CD4-positive, alpha-beta memory T cell (primary cell): ENCODE results near the gene LPIN3. TPM values are rescaled to one million over a fixed set of nuclear protein-coding genes. Genes with fewer than 3 reads are reported as not detected.
A peak's percentile ranks its signal among the peaks of the same experiment; 100 is the strongest.

Source experiments
- CTCF ChIA-PET: fragments of 350-600 bp; sonication (Branson Sonifier 250); formaldehyde crosslinking; loops from one replicate; lab custom pipeline; 2021; ENCODE audit warnings: inconsistent platforms; ENCODE audit not compliant: partially characterized antibody; lab: Charles Lee
- POLR2A ChIA-PET: fragments of 350-600 bp; sonication (Branson Sonifier 250); formaldehyde crosslinking; loops from one replicate; lab custom pipeline; 2021; ENCODE audit not compliant: partially characterized antibody; lab: Charles Lee
- DNase-seq, 5 donors: peaks; one replicate each; pipeline versions ENCODE4 v3.0.0 to v3.0.0-alpha.2; 2020 to 2022; ENCODE audit warnings: mixed read lengths in 1 of 5
- H3K27ac ChIP-seq: one replicate; pipeline ENCODE4 v1.7.0; 2013; ENCODE audit warnings: low read depth, low read length
- H3K27me3 ChIP-seq: 2 replicates; pipeline ENCODE4 v1.7.0; 2013; ENCODE audit warnings: mild to moderate bottlenecking, low read length, moderate library complexity; ENCODE audit not compliant: insufficient read depth
- H3K36me3 ChIP-seq: 2 replicates; pipeline ENCODE4 v1.7.0; 2013; ENCODE audit warnings: mild to moderate bottlenecking, low read length, moderate library complexity; ENCODE audit not compliant: insufficient read depth
- H3K4me1 ChIP-seq: 2 replicates; pipeline ENCODE4 v1.7.0; 2013; ENCODE audit warnings: mild to moderate bottlenecking, low read length, moderate library complexity; ENCODE audit not compliant: insufficient read depth
- H3K4me3 ChIP-seq, 2 donors: one replicate each; pipeline ENCODE4 v1.7.0; 2013; ENCODE audit warnings: low read length in 2 of 2, mild to moderate bottlenecking in 1 of 2
- H3K9me3 ChIP-seq, 2 donors: one replicate each; pipeline ENCODE4 v1.7.0; 2013; ENCODE audit warnings: low read length in 2 of 2, control low read depth in 1 of 2; ENCODE audit not compliant: control insufficient read depth in 1 of 2
- H3K27ac Mint-ChIP-seq, 7 donors: one replicate each; pipeline ENCODE4 v1.8.0; 2020 to 2021; ENCODE audit warnings: mixed read lengths in 7 of 7, mild to moderate bottlenecking in 6 of 7, inconsistent platforms in 3 of 7, moderate library complexity in 3 of 7
- H3K27me3 Mint-ChIP-seq, 2 donors: one replicate each; pipeline ENCODE4 v1.8.0; 2020 to 2021; ENCODE audit warnings: mixed read lengths in 2 of 2
- H3K36me3 Mint-ChIP-seq, 2 donors: one replicate each; pipeline ENCODE4 v1.8.0; 2020 to 2021; ENCODE audit warnings: mixed read lengths in 2 of 2, inconsistent platforms in 1 of 2, mild to moderate bottlenecking in 1 of 2
- H3K4me1 Mint-ChIP-seq, 4 donors: one replicate each; pipeline ENCODE4 v1.8.0; 2020 to 2021; ENCODE audit warnings: mixed read lengths in 4 of 4, mild to moderate bottlenecking in 1 of 4
- H3K4me3 Mint-ChIP-seq, 8 donors: one replicate each; pipeline ENCODE4 v1.8.0; 2020 to 2021; ENCODE audit warnings: mixed read lengths in 8 of 8, mild to moderate bottlenecking in 7 of 8, moderate library complexity in 6 of 8, inconsistent platforms in 3 of 8
- H3K9me3 Mint-ChIP-seq, 8 donors: one replicate each; pipeline ENCODE4 v1.8.0; 2020 to 2021; ENCODE audit warnings: mixed read lengths in 8 of 8, mild to moderate bottlenecking in 5 of 8, inconsistent platforms in 3 of 8, moderate library complexity in 1 of 8
- intact Hi-C: fragments of 100-400 bp; cut with micrococcal nuclease; formaldehyde crosslinking; loops from one replicate; pipeline ENCODE4 v1.15.1; 2023
- polyA plus RNA-seq, 2 donors: library from polyadenylated mRNA; unstranded; fragments of 300-500 nt; fragmentation: Illumina TruSeq; gene quantifications; one replicate each; pipeline ENCODE4 v1.2.3, GENCODE V29; 2021
- total RNA-seq, 2 experiments: library from RNA; stranded (reverse); gene quantifications; one replicate each; pipeline ENCODE4 v1.2.3, GENCODE V29; 2021

Gene LPIN3
- total and polyA plus RNA-seq, 4 experiments from 2014 or later: 0.11 to 0.17 TPM; not detected in 2

DNA sequence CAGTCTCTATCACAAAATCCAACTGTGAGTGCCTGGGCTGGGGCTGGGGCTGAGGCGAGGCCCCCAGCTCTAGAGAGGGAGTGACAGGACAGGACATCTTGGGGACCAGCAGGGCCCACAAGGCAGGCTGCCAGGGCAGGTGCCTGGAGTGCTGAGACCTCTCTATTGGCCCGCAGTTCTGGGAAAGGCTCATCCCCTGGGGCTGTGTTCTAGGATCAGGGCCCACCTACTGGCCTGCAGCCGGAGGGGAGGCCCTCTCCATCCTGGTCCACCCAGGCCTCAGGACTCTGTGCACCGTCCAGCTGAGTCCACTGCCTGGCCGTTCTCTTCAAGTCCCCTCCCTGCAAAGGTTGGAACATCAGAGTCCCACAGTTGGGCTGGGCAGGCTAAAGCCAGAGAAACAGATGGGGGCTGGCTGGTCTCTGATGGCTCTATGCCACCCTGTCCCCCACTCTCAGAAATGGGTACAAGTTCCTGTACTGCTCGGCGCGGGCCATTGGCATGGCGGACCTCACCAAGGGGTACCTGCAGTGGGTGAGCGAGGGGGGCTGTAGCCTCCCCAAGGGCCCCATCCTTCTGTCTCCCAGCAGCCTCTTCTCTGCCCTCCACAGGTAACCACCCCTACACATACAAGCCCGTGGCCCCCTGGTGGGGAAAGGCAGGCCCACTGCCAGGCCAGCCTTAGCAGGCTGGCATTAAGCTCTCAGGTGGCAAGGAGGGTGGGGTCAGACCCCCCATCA, 17.0 kb downstream of the LPIN3 start:
- intact Hi-C loops: no loop called here
- Mint-ChIP-seq H3K27ac (no peak overlapping the region), H3K9me3 (no peaks in the 10 kb centered on the region), H3K27me3 (no peaks in the 10 kb centered on the region), H3K36me3 (no peaks in the 10 kb centered on the region), H3K4me3 (no peak overlapping the region), H3K4me1 (no peaks in the 10 kb centered on the region)
- POLR2A ChIA-PET: no interaction called here
- CTCF ChIA-PET: no interaction called here
- Histone ChIP-seq H3K27me3 (no peaks in the 10 kb centered on the region), H3K36me3 (no peaks in the 10 kb centered on the region), H3K4me3 (no peak overlapping the region), H3K9me3 (no peaks in the 10 kb centered on the region), H3K4me1 (no peaks in the 10 kb centered on the region), H3K27ac (no peak overlapping the region)
- DNase-seq: no peak

DNA sequence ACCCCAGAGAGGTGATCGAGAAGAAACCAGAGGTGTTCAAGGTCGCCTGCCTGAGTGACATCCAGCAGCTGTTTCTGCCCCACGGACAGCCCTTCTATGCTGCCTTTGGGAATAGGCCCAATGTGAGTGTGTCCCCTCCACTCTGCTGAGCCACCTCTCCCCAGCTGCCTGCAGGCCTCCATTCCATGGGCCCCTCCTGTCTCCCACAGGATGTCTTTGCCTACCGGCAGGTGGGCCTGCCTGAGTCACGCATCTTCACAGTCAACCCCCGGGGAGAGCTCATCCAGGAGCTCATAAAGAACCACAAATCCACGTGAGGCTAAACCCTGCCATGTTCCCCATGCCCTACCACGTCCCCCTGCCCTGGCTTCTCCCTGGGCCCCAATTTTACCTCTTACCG, 17.6 kb downstream of the LPIN3 start:
- DNase-seq: no peak
- no peaks in the 10 kb centered on the region for H3K27me3 ChIP-seq
- H3K4me1 ChIP-seq: no peaks in the 10 kb centered on the region
- H3K27ac Mint-ChIP-seq: no peak overlapping the region
- H3K9me3 ChIP-seq: no peaks in the 10 kb centered on the region
- H3K36me3 ChIP-seq: no peaks in the 10 kb centered on the region
- ChIA-PET POLR2A (no interaction called here), CTCF (interaction anchor here (0.6 kb wide), 1 partner anchor 183 kb away, joined by 3 read pairs; no protein-coding TSS in a partner anchor)
- H3K4me3 Mint-ChIP-seq: no peak overlapping the region
- H3K27ac ChIP-seq: no peak overlapping the region
- no peaks in the 10 kb centered on the region for H3K36me3 Mint-ChIP-seq
- no peaks in the 10 kb centered on the region for H3K27me3 Mint-ChIP-seq
- no peak overlapping the region for H3K4me3 ChIP-seq
- intact Hi-C loops: no loop called here
- H3K9me3 Mint-ChIP-seq: no peaks in the 10 kb centered on the region
- H3K4me1 Mint-ChIP-seq: no peaks in the 10 kb centered on the region

DNA sequence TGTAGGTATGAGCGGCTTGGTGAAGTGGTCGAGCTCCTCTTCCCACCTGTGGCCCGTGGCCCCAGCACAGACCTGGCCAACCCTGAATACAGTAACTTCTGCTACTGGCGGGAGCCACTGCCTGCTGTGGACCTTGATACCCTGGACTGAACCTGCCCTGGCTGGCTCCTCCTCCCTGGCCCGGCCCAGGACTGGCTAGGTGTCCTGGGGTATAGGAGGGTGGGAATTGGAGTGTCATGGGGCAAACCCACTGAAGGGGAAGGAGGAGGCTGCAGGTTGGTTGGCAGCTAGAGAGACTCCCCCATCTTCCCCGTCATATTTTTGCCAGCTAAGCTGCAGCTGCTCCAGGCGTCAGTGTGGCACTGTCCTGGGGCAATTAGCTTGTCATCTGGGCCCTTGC, 18.1 kb downstream of the LPIN3 start:
- H3K27ac Mint-ChIP-seq: no peak overlapping the region
- DNase-seq: no peak
- CTCF ChIA-PET: interaction anchor here (0.6 to 1.1 kb wide), 2 partner anchors 11 to 182 kb away, joined by 3 read pairs; no protein-coding TSS in a partner anchor
- H3K9me3 Mint-ChIP-seq: no peaks in the 10 kb centered on the region
- Histone ChIP-seq H3K4me3 (no peak overlapping the region), H3K4me1 (no peaks in the 10 kb centered on the region), H3K9me3 (no peaks in the 10 kb centered on the region), H3K27me3 (no peaks in the 10 kb centered on the region), H3K36me3 (no peaks in the 10 kb centered on the region), H3K27ac (no peak overlapping the region)
- H3K4me1 Mint-ChIP-seq: no peaks in the 10 kb centered on the region
- H3K27me3 Mint-ChIP-seq: no peaks in the 10 kb centered on the region
- no peaks in the 10 kb centered on the region for H3K36me3 Mint-ChIP-seq
- intact Hi-C loops: no loop called here
- no peak overlapping the region for H3K4me3 Mint-ChIP-seq
- POLR2A ChIA-PET: no interaction called here

DNA sequence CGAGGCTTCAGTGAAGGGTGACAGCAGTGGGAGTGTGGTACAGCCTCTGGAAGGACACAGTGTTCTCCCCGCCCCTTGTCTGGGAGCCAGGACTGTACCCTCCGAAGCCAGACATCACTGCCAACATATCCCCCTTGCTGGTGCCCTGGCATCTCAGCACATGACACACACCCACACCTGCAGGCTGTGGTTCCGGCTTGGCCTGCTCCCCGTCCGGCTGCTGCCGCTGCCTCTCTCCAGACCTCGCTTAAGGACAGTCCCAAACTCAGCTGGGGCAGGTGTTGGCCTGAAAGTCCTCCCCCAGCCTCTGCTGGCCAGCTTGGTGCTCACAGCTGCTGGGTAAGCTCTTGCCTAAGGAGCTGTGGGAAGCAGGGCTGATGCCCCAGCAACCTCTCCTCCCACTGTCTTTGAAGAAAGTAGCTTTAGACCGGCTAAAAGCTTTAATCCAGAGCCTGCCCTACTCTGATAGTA, 19.0 kb downstream of the LPIN3 start:
- H3K4me3 ChIP-seq: no peak overlapping the region
- no peaks in the 10 kb centered on the region for H3K36me3 ChIP-seq
- no peaks in the 10 kb centered on the region for H3K27me3 ChIP-seq
- H3K27ac ChIP-seq: no peak overlapping the region
- intact Hi-C loops: no loop called here
- H3K4me3 Mint-ChIP-seq: no peak overlapping the region
- H3K4me1 Mint-ChIP-seq: no peaks in the 10 kb centered on the region
- peak overlapping the region in 1 of 7 donors; percentile 53 for H3K27ac Mint-ChIP-seq
- H3K27me3 Mint-ChIP-seq: peaks cover 0 to under 1% of the 10 kb centered on the region in 2 donors
- no peaks in the 10 kb centered on the region for H3K4me1 ChIP-seq
- DNase-seq: no peak
- H3K9me3 ChIP-seq: no peaks in the 10 kb centered on the region
- H3K36me3 Mint-ChIP-seq: no peaks in the 10 kb centered on the region
- CTCF ChIA-PET: interaction anchor here (1.1 kb wide), 1 partner anchor 12 kb away, joined by 3 read pairs; no protein-coding TSS in a partner anchor
- H3K9me3 Mint-ChIP-seq: no peaks in the 10 kb centered on the region
- POLR2A ChIA-PET: no interaction called here

DNA sequence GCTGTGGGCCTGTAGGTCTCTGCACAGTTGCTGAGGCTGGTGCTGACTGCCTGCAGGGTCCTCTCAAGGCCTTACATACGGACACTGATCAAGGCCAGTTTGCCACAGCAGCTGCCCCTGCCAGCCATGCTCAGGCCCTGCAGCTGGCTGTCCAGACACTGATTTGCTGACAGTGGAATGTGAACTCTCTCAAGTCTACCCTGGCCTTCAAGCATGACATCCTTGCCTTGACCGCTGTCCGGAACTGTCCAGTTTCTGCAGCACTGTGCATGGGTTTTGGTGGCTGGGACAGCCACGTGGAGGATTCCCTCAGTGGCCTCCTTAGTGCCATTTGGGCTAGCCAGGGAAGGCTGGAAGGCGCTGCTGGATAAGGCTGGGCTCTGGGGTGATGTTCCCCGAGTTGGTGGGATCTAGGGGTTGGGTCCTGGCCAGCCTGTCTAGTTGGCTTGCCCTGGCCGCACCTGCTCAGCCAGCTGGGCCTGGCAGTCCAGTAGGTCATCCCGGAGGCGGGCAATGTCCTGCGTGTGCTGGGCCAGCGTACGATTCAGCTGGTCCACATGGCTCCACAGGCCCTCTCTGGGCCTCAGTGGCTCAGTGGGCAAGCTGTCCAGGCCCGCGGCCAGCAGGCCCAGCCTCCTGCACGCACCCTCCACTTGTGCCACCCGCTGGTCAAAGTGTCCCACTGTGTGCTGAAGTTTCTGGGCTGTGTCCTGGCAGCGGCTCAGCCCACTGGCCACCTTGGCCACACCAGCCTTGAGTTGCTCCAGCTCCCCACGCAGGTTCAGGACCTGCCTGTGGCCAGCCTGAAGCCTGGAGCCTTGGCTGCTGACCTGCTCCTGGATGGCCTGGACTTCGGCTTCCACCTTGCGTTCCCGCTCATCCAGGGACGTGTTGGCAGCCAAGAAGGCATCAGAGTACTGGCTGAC, 20.5 kb downstream of the LPIN3 start:
- no peak overlapping the region for H3K4me3 Mint-ChIP-seq
- Histone ChIP-seq H3K27ac (no peak overlapping the region), H3K4me3 (no peak overlapping the region), H3K27me3 (no peaks in the 10 kb centered on the region), H3K9me3 (no peaks in the 10 kb centered on the region), H3K4me1 (no peaks in the 10 kb centered on the region), H3K36me3 (no peaks in the 10 kb centered on the region)
- intact Hi-C loops: no loop called here
- ChIA-PET POLR2A (no interaction called here), CTCF (no interaction called here)
- DNase-seq: no peak
- H3K27me3 Mint-ChIP-seq: peaks cover 4 to 7% of the 10 kb centered on the region in 2 donors
- H3K4me1 Mint-ChIP-seq: no peaks in the 10 kb centered on the region
- H3K9me3 Mint-ChIP-seq: no peaks in the 10 kb centered on the region
- no peaks in the 10 kb centered on the region for H3K36me3 Mint-ChIP-seq
- no peak overlapping the region for H3K27ac Mint-ChIP-seq

DNA sequence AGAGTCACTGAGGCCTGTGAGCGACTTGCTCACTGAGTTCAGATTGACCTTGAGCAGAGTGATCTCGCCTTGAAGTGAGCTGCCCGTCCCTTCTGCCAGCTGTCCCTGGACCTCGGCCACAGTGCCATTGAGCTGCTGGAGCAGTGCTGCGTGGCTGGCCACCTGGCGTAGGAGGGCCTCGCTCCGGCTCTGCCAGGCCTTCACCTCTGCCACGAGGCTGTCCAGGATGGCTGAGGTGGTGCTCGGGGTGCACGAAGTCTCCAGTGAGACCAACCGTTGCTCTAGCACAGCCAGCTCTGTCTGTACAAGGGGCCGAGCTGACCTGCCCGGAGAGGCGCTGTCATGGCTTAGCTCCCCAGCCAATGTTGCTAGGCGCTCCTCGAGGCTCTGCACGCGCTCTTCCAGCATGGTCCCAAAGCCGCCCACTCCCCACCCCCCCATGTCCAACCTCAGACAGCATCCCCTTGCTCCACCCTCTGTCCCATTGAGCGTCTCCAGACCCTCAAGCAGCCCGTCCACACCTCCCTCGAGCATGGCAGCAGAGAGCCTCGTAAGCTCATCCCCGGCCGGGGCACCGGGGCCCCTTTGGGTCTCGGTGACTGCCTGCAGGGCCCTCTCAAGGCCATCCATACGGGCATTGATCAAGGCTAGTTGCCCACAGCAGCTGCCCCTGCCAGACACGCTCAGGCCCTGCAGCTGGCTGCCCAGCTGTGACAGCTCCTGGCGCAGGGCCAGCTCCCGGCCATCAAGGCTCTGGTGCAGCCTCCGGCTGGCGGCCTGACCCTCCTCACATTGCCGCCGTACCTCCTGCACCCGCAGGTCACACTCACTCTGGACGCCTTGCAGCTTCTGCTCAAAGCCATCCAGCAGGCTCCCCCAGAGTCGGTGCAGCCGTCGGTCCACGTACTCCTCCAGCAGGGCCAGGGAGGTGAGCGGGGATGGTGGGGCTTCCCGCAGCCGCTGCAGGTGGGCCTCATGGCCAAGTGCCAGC, 21.4 kb downstream of the LPIN3 start:
- H3K4me1 Mint-ChIP-seq: peaks cover 0 to 1% (median under 1%) of the 10 kb centered on the region in 4 donors
- ChIA-PET POLR2A (no interaction called here), CTCF (no interaction called here)

More for the DNA sequence above, 21.4 kb downstream of the LPIN3 start:
- intact Hi-C loops: no loop called here
- Histone ChIP-seq H3K27me3 (no peaks in the 10 kb centered on the region), H3K4me3 (no peak overlapping the region), H3K4me1 (no peaks in the 10 kb centered on the region), H3K36me3 (no peaks in the 10 kb centered on the region), H3K9me3 (no peaks in the 10 kb centered on the region), H3K27ac (no peak overlapping the region)
- no peak for DNase-seq
- Mint-ChIP-seq H3K4me3 (no peak overlapping the region), H3K9me3 (no peaks in the 10 kb centered on the region), H3K27me3 (peaks cover 4 to 8% of the 10 kb centered on the region in 2 donors), H3K27ac (no peak overlapping the region), H3K36me3 (no peaks in the 10 kb centered on the region)
